Measurements from ENCODE around the gene SLC6A17.

DNA sequence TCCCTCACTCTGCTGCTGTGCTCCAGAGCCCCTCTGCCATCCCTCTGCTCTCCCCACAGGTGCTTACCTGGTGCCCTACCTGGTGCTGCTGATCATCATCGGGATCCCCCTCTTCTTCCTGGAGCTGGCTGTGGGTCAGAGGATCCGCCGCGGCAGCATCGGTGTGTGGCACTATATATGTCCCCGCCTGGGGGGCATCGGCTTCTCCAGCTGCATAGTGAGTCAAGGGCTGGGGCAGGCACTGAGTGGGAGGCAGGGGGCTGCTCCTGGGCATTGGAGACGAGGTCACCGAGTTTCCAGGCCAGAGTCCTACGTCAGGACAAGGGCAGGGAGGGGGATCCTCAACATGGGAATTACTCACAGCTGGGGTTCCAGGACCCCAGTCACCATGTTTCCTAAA lies 21.7 kb downstream of the SLC6A17 start:
- TF ChIP-seq POLR2A (IDR thresholded peaks at IDR 0.05) = no peak
- TF ChIP-seq POLR2AphosphoS5 (IDR thresholded peaks at IDR 0.05) = no peak
- TF ChIP-seq, protein P1, sequence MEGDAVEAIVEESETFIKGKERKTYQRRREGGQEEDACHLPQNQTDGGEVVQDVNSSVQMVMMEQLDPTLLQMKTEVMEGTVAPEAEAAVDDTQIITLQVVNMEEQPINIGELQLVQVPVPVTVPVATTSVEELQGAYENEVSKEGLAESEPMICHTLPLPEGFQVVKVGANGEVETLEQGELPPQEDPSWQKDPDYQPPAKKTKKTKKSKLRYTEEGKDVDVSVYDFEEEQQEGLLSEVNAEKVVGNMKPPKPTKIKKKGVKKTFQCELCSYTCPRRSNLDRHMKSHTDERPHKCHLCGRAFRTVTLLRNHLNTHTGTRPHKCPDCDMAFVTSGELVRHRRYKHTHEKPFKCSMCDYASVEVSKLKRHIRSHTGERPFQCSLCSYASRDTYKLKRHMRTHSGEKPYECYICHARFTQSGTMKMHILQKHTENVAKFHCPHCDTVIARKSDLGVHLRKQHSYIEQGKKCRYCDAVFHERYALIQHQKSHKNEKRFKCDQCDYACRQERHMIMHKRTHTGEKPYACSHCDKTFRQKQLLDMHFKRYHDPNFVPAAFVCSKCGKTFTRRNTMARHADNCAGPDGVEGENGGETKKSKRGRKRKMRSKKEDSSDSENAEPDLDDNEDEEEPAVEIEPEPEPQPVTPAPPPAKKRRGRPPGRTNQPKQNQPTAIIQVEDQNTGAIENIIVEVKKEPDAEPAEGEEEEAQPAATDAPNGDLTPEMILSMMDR (IDR thresholded peaks at IDR 0.05) = no peak
